KOPT-K1 (cell line): ENCODE measurements around the gene TRABD2B.
"Not testable (repeated sequence)": the region's sequence is repeated elsewhere in the genome, so short reads cannot be mapped to it uniquely, and the experiment has no call there.

Source experiments
- H3K27ac ChIP-seq: fragments of 200-600 bp; sonication (generic); 2 replicates; pipeline ENCODE4 v1.5.1; 2016; ENCODE audit warnings: antibody characterized with exemption, mild to moderate bottlenecking, low read depth, low read length; ENCODE audit not compliant: poor library complexity, severe bottlenecking
- H3K36me3 ChIP-seq: fragments of 200-600 bp; sonication (generic); 2 replicates; pipeline ENCODE4 v1.5.1; 2017; ENCODE audit warnings: antibody characterized with exemption, mild to moderate bottlenecking, low read length, moderate library complexity; ENCODE audit not compliant: insufficient read depth
- H3K9me3 ChIP-seq: fragments of 200-600 bp; sonication (generic); 2 replicates; pipeline ENCODE4 v1.5.1; 2017; ENCODE audit warnings: antibody characterized with exemption, low read length, mild to moderate bottlenecking; ENCODE audit not compliant: insufficient read depth, poor library complexity, severe bottlenecking

TRABD2B gene

DNA sequence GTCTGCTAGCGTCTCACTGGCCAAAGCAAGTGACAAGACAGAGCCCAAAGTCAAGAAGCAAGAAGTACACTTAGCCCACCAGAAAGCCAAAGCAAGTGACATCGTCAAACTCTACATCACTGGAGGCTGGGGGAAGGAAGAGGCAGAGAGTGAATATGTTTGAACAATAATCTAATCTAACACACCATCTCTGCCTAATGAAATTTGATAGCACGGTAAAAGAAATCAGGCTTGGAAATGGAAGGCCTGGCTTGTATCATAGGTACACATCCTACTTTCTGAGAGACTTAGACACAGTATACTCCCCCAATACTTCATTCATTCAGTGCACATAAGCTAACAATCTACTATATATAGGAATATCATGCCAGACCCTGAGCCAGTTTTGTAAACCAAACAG lies 26.3 kb downstream of the TRABD2B start:
- Histone ChIP-seq H3K36me3 (no peaks in the 10 kb centered on the region), H3K9me3 (no peaks in the 10 kb centered on the region), H3K27ac (no peak overlapping the region)

GRCh38 chr1:47969478-47969877 lies 27.7 kb downstream of the TRABD2B start:
- Histone ChIP-seq H3K9me3 (no peaks in the 10 kb centered on the region), H3K27ac (no peak overlapping the region), H3K36me3 (no peaks in the 10 kb centered on the region)

DNA sequence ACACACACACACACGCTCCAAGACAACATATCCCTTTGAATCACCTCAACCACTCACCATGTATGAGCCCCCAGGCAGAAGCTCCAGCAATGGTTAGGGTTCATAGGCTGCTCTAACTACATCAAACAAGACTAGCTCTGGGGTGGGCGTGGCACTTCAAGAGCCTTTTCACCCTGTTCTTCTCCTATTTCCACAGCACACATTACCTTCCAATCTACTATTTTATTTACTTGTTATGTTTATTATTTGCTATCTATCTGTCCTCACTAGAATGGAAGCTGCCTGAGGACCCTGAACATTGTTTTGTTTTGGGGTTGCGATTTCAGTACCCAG lies 28.7 kb downstream of the TRABD2B start:
- H3K36me3 ChIP-seq, result no peaks in the 10 kb centered on the region
- no peak overlapping the region for H3K27ac ChIP-seq
- no peaks in the 10 kb centered on the region for H3K9me3 ChIP-seq

DNA sequence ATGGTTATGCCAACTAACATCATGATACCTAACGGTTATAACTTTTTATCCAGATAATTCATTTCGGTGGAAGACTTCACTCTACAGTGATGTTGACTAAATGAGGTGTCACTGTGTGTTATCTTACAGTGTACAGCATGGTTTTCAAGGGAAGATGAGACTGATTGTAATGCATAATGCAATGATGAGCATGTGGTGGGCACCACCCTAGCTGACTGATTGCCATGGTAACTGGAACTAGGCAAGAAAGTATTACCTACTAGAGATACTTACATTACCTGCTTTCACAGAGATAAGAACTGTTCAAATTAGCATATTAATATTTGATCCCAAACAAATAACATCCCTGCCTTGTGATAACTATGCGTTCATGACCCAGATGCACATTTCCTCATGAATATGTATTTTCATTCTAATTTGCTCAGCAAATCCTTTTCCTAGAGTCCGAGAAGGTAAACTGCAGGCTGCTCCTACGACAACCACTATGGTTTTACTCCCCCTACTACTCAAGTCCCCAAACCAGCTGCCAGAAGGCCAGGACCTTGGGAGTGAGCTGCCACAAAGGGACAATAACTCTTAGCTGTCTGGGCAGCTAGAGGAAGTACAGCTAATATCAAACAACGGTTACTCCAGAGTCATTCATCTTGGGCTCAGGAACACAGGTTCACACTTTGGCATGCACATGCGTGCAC lies 29.2 kb downstream of the TRABD2B start:
- H3K9me3 ChIP-seq, result no peaks in the 10 kb centered on the region

GRCh38 chr1:47965816-47966215 lies 31.4 kb downstream of the TRABD2B start:
- Histone ChIP-seq H3K36me3 (no peaks in the 10 kb centered on the region), H3K9me3 (no peaks in the 10 kb centered on the region), H3K27ac (no peak overlapping the region)

More for the DNA sequence above, 29.2 kb downstream of the TRABD2B start:
- Histone ChIP-seq H3K27ac (no peak overlapping the region), H3K36me3 (no peaks in the 10 kb centered on the region)

GRCh38 chr1:47964636-47965035 lies 32.5 kb downstream of the TRABD2B start:
- no peaks in the 10 kb centered on the region for H3K36me3 ChIP-seq
- H3K27ac ChIP-seq, result no peak overlapping the region
- H3K9me3 ChIP-seq, result no peaks in the 10 kb centered on the region

DNA sequence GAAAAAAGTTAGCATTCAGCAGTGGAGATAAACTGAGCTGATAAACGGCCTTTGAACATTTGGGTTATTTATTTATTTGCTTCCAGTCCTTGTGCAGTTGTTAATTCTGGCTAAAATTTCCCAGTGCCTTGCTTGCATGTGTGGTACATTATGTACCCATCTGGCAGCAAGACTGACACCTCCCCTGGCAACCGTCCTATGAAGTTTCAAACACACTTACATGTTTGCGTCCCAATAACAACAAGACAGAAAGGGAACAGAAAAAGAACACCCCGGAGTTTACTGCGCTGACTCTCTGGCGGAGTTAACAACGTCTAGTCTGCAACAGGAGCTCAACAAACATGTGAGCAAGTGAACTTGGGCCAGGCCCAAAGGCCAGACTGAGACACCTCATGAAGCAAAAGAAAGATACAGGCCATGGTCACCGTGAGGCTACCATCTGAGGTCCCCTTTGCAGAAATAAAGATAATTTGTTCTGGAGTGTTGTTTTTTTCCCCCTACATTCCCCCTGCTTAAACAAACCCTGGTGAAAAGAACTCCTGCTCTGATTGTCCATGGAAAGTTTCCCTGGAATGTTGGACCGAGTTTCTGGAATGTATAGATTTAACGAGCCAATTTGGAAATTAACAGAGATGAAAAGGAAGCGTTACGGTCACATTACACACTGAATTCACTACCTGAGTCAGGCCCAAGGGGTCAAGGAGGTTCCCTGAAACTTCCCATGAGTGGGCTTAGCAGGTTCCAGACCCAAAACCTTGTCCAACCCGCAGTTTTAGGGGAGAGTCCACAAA lies 33.4 kb downstream of the TRABD2B start:
- no peak overlapping the region for H3K27ac ChIP-seq
- no peaks in the 10 kb centered on the region for H3K36me3 ChIP-seq
- H3K9me3 ChIP-seq, result no peaks in the 10 kb centered on the region

- Histone ChIP-seq H3K36me3 (no peaks in the 10 kb centered on the region), H3K27ac (no peak overlapping the region), H3K9me3 (no peaks in the 10 kb centered on the region)
Measured at GRCh38 chr1:47962750-47963492, 34.3 kb downstream of the TRABD2B start.

- H3K27ac ChIP-seq, H3K36me3 ChIP-seq, H3K9me3 ChIP-seq: not testable (repeated sequence)
Measured at GRCh38 chr1:47961835-47962234, 35.4 kb downstream of the TRABD2B start.

- H3K27ac ChIP-seq, H3K36me3 ChIP-seq: not testable (repeated sequence)
Measured at GRCh38 chr1:47956491-47956890, 40.7 kb downstream of the TRABD2B start.

GRCh38 chr1:47953661-47954060 lies 43.5 kb downstream of the TRABD2B start:
- H3K36me3 ChIP-seq, result no peaks in the 10 kb centered on the region
- H3K27ac ChIP-seq, result no peak overlapping the region
- no peaks in the 10 kb centered on the region for H3K9me3 ChIP-seq

More at GRCh38 chr1:47956491-47956890, 40.7 kb downstream of the TRABD2B start:
- H3K9me3 ChIP-seq, result not testable (repeated sequence)

DNA sequence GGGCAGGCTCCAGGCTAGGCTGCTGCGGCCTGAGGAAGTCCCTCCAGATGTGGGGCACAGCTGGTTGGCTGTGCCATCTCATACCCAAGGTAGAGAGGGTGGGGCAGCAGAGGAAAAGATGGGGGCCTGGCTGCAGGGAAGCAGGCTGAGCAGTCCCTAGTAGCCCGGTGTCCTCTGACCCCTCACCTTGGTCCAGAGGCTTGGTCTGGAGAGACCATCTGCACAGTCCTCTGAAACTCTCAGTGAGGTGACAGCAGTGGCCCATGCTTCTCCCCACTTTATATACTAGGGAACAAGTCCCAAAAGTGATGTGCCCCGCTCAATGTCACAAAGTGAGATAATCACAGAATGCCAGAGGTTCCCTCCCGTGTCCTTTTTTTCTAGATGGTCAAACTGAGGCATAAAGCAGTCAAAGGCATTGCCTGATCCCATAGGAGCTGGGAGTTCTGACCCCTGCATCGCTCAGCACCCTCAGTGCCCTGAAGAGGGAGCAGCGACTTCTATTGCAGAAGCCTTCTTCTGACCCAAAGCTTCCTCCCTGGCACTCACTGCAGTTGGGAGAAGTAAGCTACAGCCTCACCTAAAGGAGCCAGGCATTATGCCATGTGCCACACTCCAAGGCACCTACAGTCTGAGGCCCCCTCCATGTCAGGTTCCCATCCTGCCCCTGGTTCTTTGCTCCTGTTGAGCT lies 45.5 kb downstream of the TRABD2B start:
- no peaks in the 10 kb centered on the region for H3K9me3 ChIP-seq
- H3K27ac ChIP-seq, result no peak overlapping the region
- no peaks in the 10 kb centered on the region for H3K36me3 ChIP-seq

- Histone ChIP-seq H3K9me3 (no peaks in the 10 kb centered on the region), H3K36me3 (no peaks in the 10 kb centered on the region), H3K27ac (no peak overlapping the region)
Measured at GRCh38 chr1:47951026-47951425, 46.2 kb downstream of the TRABD2B start.

- Histone ChIP-seq H3K9me3 (no peaks in the 10 kb centered on the region), H3K36me3 (no peaks in the 10 kb centered on the region), H3K27ac (no peak overlapping the region)
Measured at GRCh38 chr1:47950471-47950870, 46.7 kb downstream of the TRABD2B start.

DNA sequence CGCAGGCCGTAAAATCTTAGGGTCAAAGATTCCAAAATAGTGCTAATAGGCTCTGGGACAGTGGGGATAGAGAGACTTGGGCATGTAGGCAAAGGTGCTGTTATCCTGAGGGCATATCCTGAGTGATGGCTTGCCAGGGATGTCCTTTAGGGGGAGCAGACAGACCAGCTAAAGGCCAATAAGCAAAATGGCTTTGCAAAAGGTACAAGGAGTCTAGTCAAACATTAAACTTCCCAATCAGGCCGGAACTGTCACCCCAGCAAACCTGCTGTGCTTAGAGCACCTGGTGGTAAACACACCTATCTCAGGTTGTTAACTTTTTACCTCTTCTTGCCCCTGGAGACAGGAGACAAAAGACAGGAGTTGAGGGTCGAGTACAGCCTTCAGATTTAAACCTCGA lies 49.1 kb downstream of the TRABD2B start:
- no peaks in the 10 kb centered on the region for H3K9me3 ChIP-seq
- H3K27ac ChIP-seq, result no peak overlapping the region
- no peaks in the 10 kb centered on the region for H3K36me3 ChIP-seq
